Measurements from ENCODE around the gene TBL1X. TPM values are rescaled to one million over a fixed set of nuclear protein-coding genes. Genes with fewer than 3 reads are reported as not detected.

Gene TBL1X
- total RNA-seq, 1 donor from 2014 or later, result 26.4 TPM

GRCh38 chrX:9591496-9591895 lies 126.6 kb downstream of the TBL1X start:
- H3K79me2 ChIP-seq (ENCODE audit: insufficient read depth, low read length), result no peaks in the 10 kb centered on the region
- H3K4me1 ChIP-seq (ENCODE audit: insufficient read depth, low read length), result peaks cover 4% of the 10 kb centered on the region
- no peak overlapping the region for H3K4me3 Mint-ChIP-seq (ENCODE audit: unreplicated experiment)
- H2AFZ ChIP-seq (ENCODE audit: low read depth, low read length), result no peak overlapping the region
- H3K36me3 ChIP-seq (ENCODE audit: insufficient read depth, low read length), result no peaks in the 10 kb centered on the region
- H3K27ac Mint-ChIP-seq (ENCODE audit: unreplicated experiment), result no peak overlapping the region
- H3K4me2 ChIP-seq (ENCODE audit: low read length), result no peak overlapping the region
- no peak overlapping the region for H3K4me3 ChIP-seq (ENCODE audit: insufficient read depth, low read depth, low read length)
- TF ChIP-seq, protein P1, sequence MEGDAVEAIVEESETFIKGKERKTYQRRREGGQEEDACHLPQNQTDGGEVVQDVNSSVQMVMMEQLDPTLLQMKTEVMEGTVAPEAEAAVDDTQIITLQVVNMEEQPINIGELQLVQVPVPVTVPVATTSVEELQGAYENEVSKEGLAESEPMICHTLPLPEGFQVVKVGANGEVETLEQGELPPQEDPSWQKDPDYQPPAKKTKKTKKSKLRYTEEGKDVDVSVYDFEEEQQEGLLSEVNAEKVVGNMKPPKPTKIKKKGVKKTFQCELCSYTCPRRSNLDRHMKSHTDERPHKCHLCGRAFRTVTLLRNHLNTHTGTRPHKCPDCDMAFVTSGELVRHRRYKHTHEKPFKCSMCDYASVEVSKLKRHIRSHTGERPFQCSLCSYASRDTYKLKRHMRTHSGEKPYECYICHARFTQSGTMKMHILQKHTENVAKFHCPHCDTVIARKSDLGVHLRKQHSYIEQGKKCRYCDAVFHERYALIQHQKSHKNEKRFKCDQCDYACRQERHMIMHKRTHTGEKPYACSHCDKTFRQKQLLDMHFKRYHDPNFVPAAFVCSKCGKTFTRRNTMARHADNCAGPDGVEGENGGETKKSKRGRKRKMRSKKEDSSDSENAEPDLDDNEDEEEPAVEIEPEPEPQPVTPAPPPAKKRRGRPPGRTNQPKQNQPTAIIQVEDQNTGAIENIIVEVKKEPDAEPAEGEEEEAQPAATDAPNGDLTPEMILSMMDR (IDR thresholded peaks at IDR 0.05; ENCODE audit: insufficient read depth, low read depth, low read length), result no peak
- no peak for TF ChIP-seq EZH2 (IDR thresholded peaks at IDR 0.05; ENCODE audit: insufficient read depth, low read length)
- no peak for DNase-seq (ENCODE audit: low read depth)
- FAIRE-seq, result no peak
- no peaks in the 10 kb centered on the region for H3K9me3 Mint-ChIP-seq (ENCODE audit: unreplicated experiment)
- no peaks in the 10 kb centered on the region for H3K27me3 Mint-ChIP-seq (ENCODE audit: low read depth, unreplicated experiment)
- H3K27ac ChIP-seq (ENCODE audit: low read depth, low read length), result no peak overlapping the region
- peaks cover 3% of the 10 kb centered on the region for H3K36me3 Mint-ChIP-seq (ENCODE audit: low read depth, unreplicated experiment)
- no peaks in the 10 kb centered on the region for H3K9me3 ChIP-seq (ENCODE audit: insufficient read depth, low read depth, low read length)
- peaks cover 2% of the 10 kb centered on the region for H3K4me1 Mint-ChIP-seq (ENCODE audit: low read depth, unreplicated experiment)
- H3K27me3 ChIP-seq (ENCODE audit: insufficient read depth, low read length), result no peaks in the 10 kb centered on the region
- H3K9ac ChIP-seq (ENCODE audit: low read length), result no peak overlapping the region
- peaks cover 6% of the 10 kb centered on the region for H4K20me1 ChIP-seq (ENCODE audit: insufficient read depth, low read length)

GRCh38 chrX:9593756-9594155 lies 128.9 kb downstream of the TBL1X start:
- Histone ChIP-seq H3K4me2 (ENCODE audit: low read length) (no peak overlapping the region), H3K9ac (ENCODE audit: low read length) (no peak overlapping the region), H3K79me2 (ENCODE audit: insufficient read depth, low read length) (no peaks in the 10 kb centered on the region), H3K4me3 (ENCODE audit: insufficient read depth, low read depth, low read length) (no peak overlapping the region), H2AFZ (ENCODE audit: low read depth, low read length) (no peak overlapping the region), H4K20me1 (ENCODE audit: insufficient read depth, low read length) (peaks cover 6% of the 10 kb centered on the region), H3K36me3 (ENCODE audit: insufficient read depth, low read length) (no peaks in the 10 kb centered on the region), H3K27me3 (ENCODE audit: insufficient read depth, low read length) (no peaks in the 10 kb centered on the region), H3K9me3 (ENCODE audit: insufficient read depth, low read depth, low read length) (no peaks in the 10 kb centered on the region), H3K4me1 (ENCODE audit: insufficient read depth, low read length) (peaks cover 4% of the 10 kb centered on the region), H3K27ac (ENCODE audit: low read depth, low read length) (no peak overlapping the region)
- Mint-ChIP-seq H3K27ac (ENCODE audit: unreplicated experiment) (no peak overlapping the region), H3K9me3 (ENCODE audit: unreplicated experiment) (no peaks in the 10 kb centered on the region), H3K36me3 (ENCODE audit: low read depth, unreplicated experiment) (peaks cover 3% of the 10 kb centered on the region), H3K4me3 (ENCODE audit: unreplicated experiment) (no peak overlapping the region), H3K27me3 (ENCODE audit: low read depth, unreplicated experiment) (no peaks in the 10 kb centered on the region), H3K4me1 (ENCODE audit: low read depth, unreplicated experiment) (peaks cover 5% of the 10 kb centered on the region)
- DNase-seq (ENCODE audit: low read depth) (no peak), FAIRE-seq (no peak)
- TF ChIP-seq EZH2 (IDR thresholded peaks at IDR 0.05; ENCODE audit: insufficient read depth, low read length), result no peak
- TF ChIP-seq, protein P1 (IDR thresholded peaks at IDR 0.05; ENCODE audit: insufficient read depth, low read depth, low read length), result no peak

DNA sequence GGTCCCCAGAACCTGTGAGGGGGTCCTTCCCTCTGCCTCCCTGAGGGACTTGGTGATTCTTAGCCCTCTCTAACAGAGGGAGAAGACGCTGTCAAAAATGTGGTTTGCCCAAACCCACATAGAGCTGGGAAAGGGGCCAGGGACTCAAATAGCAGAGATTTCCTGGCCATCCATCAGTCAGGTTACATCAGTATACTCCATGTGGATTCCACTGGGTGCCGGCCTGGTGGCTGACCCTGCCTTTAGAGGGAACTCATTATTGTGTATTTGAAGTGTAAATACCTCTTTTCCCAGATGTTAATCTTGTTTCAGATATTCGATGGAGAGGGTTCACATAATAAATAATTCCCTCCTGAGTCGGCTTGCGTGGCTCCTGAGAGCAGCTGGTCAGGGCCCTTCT lies 130.3 kb downstream of the TBL1X start:
- TF ChIP-seq, protein P1 (IDR thresholded peaks at IDR 0.05; ENCODE audit: insufficient read depth, low read depth, low read length), result no peak
- no peak for TF ChIP-seq EZH2 (IDR thresholded peaks at IDR 0.05; ENCODE audit: insufficient read depth, low read length)
- Mint-ChIP-seq H3K36me3 (ENCODE audit: low read depth, unreplicated experiment) (peaks cover 3% of the 10 kb centered on the region), H3K27me3 (ENCODE audit: low read depth, unreplicated experiment) (no peaks in the 10 kb centered on the region), H3K27ac (ENCODE audit: unreplicated experiment) (no peak overlapping the region), H3K9me3 (ENCODE audit: unreplicated experiment) (no peaks in the 10 kb centered on the region), H3K4me1 (ENCODE audit: low read depth, unreplicated experiment) (peaks cover 5% of the 10 kb centered on the region), H3K4me3 (ENCODE audit: unreplicated experiment) (no peak overlapping the region)
- no peak overlapping the region for H2AFZ ChIP-seq (ENCODE audit: low read depth, low read length)
- peak overlapping the region; percentile 32 for H3K4me2 ChIP-seq (ENCODE audit: low read length)
- peak; percentile 69 for FAIRE-seq
- no peaks in the 10 kb centered on the region for H3K27me3 ChIP-seq (ENCODE audit: insufficient read depth, low read length)
- peaks cover 4% of the 10 kb centered on the region for H3K4me1 ChIP-seq (ENCODE audit: insufficient read depth, low read length)
- no peaks in the 10 kb centered on the region for H3K36me3 ChIP-seq (ENCODE audit: insufficient read depth, low read length)
- peak; percentile 76 for DNase-seq (ENCODE audit: low read depth)
- H3K27ac ChIP-seq (ENCODE audit: low read depth, low read length), result no peak overlapping the region
- H3K4me3 ChIP-seq (ENCODE audit: insufficient read depth, low read depth, low read length), result no peak overlapping the region
- no peaks in the 10 kb centered on the region for H3K79me2 ChIP-seq (ENCODE audit: insufficient read depth, low read length)
- H3K9ac ChIP-seq (ENCODE audit: low read length), result no peak overlapping the region
- H3K9me3 ChIP-seq (ENCODE audit: insufficient read depth, low read depth, low read length), result no peaks in the 10 kb centered on the region
- peaks cover 6% of the 10 kb centered on the region for H4K20me1 ChIP-seq (ENCODE audit: insufficient read depth, low read length)

Data from astrocyte (in vitro differentiated cells and primary cell).